HepG2 (cell line): ENCODE measurements around the gene TMEM44. TPM values are rescaled to one million over a fixed set of nuclear protein-coding genes. Genes with fewer than 3 reads are reported as not detected.

Source experiments
- ATAC-seq: fragments of 200-7000 bp; cut with Tn5 transposase; 3 replicates; pipeline ENCODE4 v1.9.1; 2020; ENCODE audit warnings: mild to moderate bottlenecking, moderate library complexity
- BruUV-seq: library from RNA; stranded (reverse); fragments of 400-500 nt; replicated peaks from 2 replicates; lab custom pipeline; 2021; lab: Mats Ljungman, UMichigan
- CTCF ChIA-PET: fragments of 300-600 bp; formaldehyde crosslinking; extraction: SDS; loops from one replicate; lab custom pipeline; 2021; ENCODE audit warnings: low total read pairs, inconsistent platforms, low intra/inter-chr PET ratio; lab: Yijun Ruan, JAX
- POLR2A ChIA-PET: fragments of 350-600 bp; sonication (Branson Sonifier 250); formaldehyde crosslinking; loops from one replicate; lab custom pipeline; 2020; ENCODE audit warnings: antibody characterized with exemption, inconsistent platforms; lab: Yijun Ruan, JAX
- DNase-seq: peaks from one replicate; pipeline ENCODE4 v3.0.0-alpha.2; 2015; ENCODE audit warnings: low spot score
- FAIRE-seq: peaks from 3 replicates; lab custom pipeline; 2011; peaks lifted over from hg19 to GRCh38; lab: Jason Lieb, UNC
- H2AFZ ChIP-seq: one replicate; pipeline ENCODE4 v1.6.1; 2011; ENCODE audit warnings: low read length, inconsistent platforms
- H3K27ac ChIP-seq: fragments of 300-600 bp; 3 replicates; pipeline ENCODE4 v1.8.0; 2011; ENCODE audit warnings: mixed run types, mild to moderate bottlenecking, mixed read lengths, low read length, inconsistent platforms; ENCODE audit not compliant: insufficient read depth; ENCODE audit errors: extremely low read length
- H3K27me3 ChIP-seq, 2 experiments: fragments of 200-600 bp in 1 of 2; 2 replicates in 1 of 2; 3 replicates in 1 of 2; pipeline versions ENCODE4 v1.6.0 to v1.8.0; 2011; ENCODE audit warnings: low read length in 2 of 2, mild to moderate bottlenecking in 2 of 2, moderate library complexity in 2 of 2, inconsistent platforms in 1 of 2; ENCODE audit not compliant: insufficient read depth in 2 of 2, control insufficient read depth in 1 of 2
- H3K36me3 ChIP-seq, 2 experiments: fragments of 200-600 bp in 1 of 2; replicated peaks in 1 of 2; 2 replicates in 1 of 2; 3 replicates in 1 of 2; pipeline versions ENCODE4 v1.5.1 to v1.8.0; 2011; ENCODE audit warnings: low read length in 2 of 2, inconsistent platforms in 1 of 2; ENCODE audit not compliant: insufficient read depth in 2 of 2, control insufficient read depth in 1 of 2
- H3K4me1 ChIP-seq: 2 replicates; pipeline ENCODE4 v1.5.1; 2012; ENCODE audit warnings: low read length, inconsistent platforms; ENCODE audit not compliant: insufficient read depth
- H3K4me2 ChIP-seq: 2 replicates; pipeline ENCODE4 v1.6.0; 2011; ENCODE audit warnings: low read depth, low read length, inconsistent platforms
- H3K4me3 ChIP-seq, 3 experiments: fragments of 200-600 bp in 1 of 3; sonication (generic), shearing (Covaris generic) in 1 of 3; replicated peaks in 1 of 3; 2 replicates each; pipeline ENCODE4 v1.5.1; 2011 to 2016; ENCODE audit warnings: low read length in 3 of 3, inconsistent platforms in 2 of 3, low read depth in 2 of 3, mild to moderate bottlenecking in 2 of 3, control low read depth in 1 of 3, mixed read lengths in 1 of 3; ENCODE audit not compliant: insufficient read depth in 1 of 3
- H3K79me2 ChIP-seq: one replicate; pipeline ENCODE4 v1.6.1; 2011; ENCODE audit warnings: low read length, inconsistent platforms; ENCODE audit not compliant: insufficient read depth
- H3K9ac ChIP-seq: 2 replicates; pipeline ENCODE4 v1.6.0; 2011; ENCODE audit warnings: mild to moderate bottlenecking, low read depth, low read length, inconsistent platforms; ENCODE audit not compliant: insufficient read depth
- H3K9me3 ChIP-seq: 2 replicates; pipeline ENCODE4 v1.5.1; 2012; ENCODE audit warnings: mild to moderate bottlenecking, low read length
- H4K20me1 ChIP-seq: 2 replicates; pipeline ENCODE4 v1.6.0; 2011; ENCODE audit warnings: inconsistent platforms, mild to moderate bottlenecking, low read length, moderate library complexity; ENCODE audit not compliant: insufficient read depth
- CENPT ChIP-seq: sonication (generic); formaldehyde crosslinking; IDR thresholded peaks from 2 replicates; pipeline ENCODE4 v1.8.0; 2022; ENCODE audit warnings: low read depth, mild to moderate bottlenecking, moderate library complexity, missing genetic modification reagents
- DPF2 ChIP-seq: sonication (generic); formaldehyde crosslinking; IDR thresholded peaks from 2 replicates; pipeline ENCODE4 v1.4.0; 2020; ENCODE audit warnings: mild to moderate bottlenecking, low read depth, missing genetic modification reagents, borderline replicate concordance
- FOXP1 ChIP-seq, 2 experiments: fragments of 450-650 bp in 1 of 2; IDR thresholded peaks; 2 replicates each; pipeline ENCODE4 v1.6.1; 2017 to 2018; ENCODE audit warnings: antibody characterized with exemption in 1 of 2
- WIZ ChIP-seq: sonication (generic); formaldehyde crosslinking; IDR thresholded peaks from 2 replicates; pipeline ENCODE4 v1.5.1; 2020; ENCODE audit warnings: mild to moderate bottlenecking, missing genetic modification reagents
- ZBTB38 ChIP-seq: sonication (generic); formaldehyde crosslinking; IDR thresholded peaks from 2 replicates; pipeline ENCODE4 v1.5.1; 2020; ENCODE audit warnings: mild to moderate bottlenecking, missing genetic modification reagents
- ZNF275 ChIP-seq: sonication (generic); formaldehyde crosslinking; IDR thresholded peaks from 2 replicates; pipeline ENCODE4 v1.8.0; 2022; ENCODE audit warnings: missing genetic modification reagents, mild to moderate bottlenecking, inconsistent platforms, borderline replicate concordance
- ZNF280B ChIP-seq: sonication (generic); formaldehyde crosslinking; IDR thresholded peaks from 2 replicates; pipeline ENCODE4 v1.5.0; 2020; ENCODE audit warnings: missing genetic modification reagents, mild to moderate bottlenecking, borderline replicate concordance
- WGBS: methylation state at CpG from one replicate; pipeline ENCODE4 v1.1.6; 2017; ENCODE audit warnings: low lambda C conversion rate; 5-methylcytosine and 5-hydroxymethylcytosine counted together
- in situ Hi-C: cut with HindIII; loops from 2 replicates; pipeline ENCODE4 v1.10.0; 2017; ENCODE audit warnings: low pct_unique_long_range_greater_than_20kb; ENCODE audit not compliant: extremely low pct_ligation_motif_present
- intact Hi-C: fragments of 100-400 bp; cut with micrococcal nuclease; formaldehyde crosslinking; loops from one replicate; pipeline ENCODE4 v1.10.0; 2022; ENCODE audit not compliant: unreplicated experiment
- polyA plus RNA-seq, 8 experiments: library from polyadenylated mRNA; depleted of rRNA in 3 of 8; stranded (reverse) in 7 of 8; unstranded in 1 of 8; fragments of >200 nt; fragmentation: Illumina TruSeq in 4 of 8; extraction: Trizol in 4 of 8; gene quantifications; 2 replicates each; pipeline versions ENCODE4 v1.2.1 to v1.2.3, GENCODE V29; 2011 to 2016; ENCODE audit warnings: low read depth in 4 of 8, missing spikeins in 1 of 8, mixed read lengths in 1 of 8; ENCODE audit not compliant: insufficient read depth in 1 of 8
- total RNA-seq, 5 experiments: library from RNA; depleted of rRNA; stranded (reverse); fragments of >200 nt; fragmentation: Illumina TruSeq; extraction: Trizol; gene quantifications; 2 replicates each; pipeline ENCODE4 v1.2.3, GENCODE V29; 2016; ENCODE audit warnings: low read depth in 1 of 5
- TF ChIP-seq, protein P1 (sequence below): IDR thresholded peaks from 2 replicates; pipeline ENCODE4 v1.6.1; 2012; ENCODE audit warnings: low read depth, low read length, improper control_type of control experiment

TMEM44 gene
- total and polyA plus RNA-seq, 2 of the 13 experiments (the other 11 are each of a cell fraction or from before 2014, with no cell fraction given) = 7.3 to 13.8 TPM

GRCh38 chr3:194620196-194620595, 13.0 kb downstream of the TMEM44 start:
- DNase-seq (no peak), ATAC-seq (no peak), FAIRE-seq (no peak)
- Histone ChIP-seq H2AFZ (no peak overlapping the region), H4K20me1 (no peaks in the 10 kb centered on the region), H3K4me2 (no peak overlapping the region), H3K79me2 (no peaks in the 10 kb centered on the region), H3K9ac (no peak overlapping the region), H3K4me1 (peaks cover 21% of the 10 kb centered on the region), H3K4me3 (no peak overlapping the region), H3K27me3 (no peaks in the 10 kb centered on the region), H3K9me3 (no peaks in the 10 kb centered on the region), H3K27ac (peak overlapping the region; percentile 68), H3K36me3 (no peaks in the 10 kb centered on the region)
- in situ Hi-C loops (no loop called here), intact Hi-C loops (no loop called here)
- no TSS peak for BruUV-seq
- POLR2A ChIA-PET = interaction anchor here (0.7 to 1.9 kb wide), 4 partner anchors 14 to 143 kb away, joined by 3 to 10 read pairs (median 6); partner anchors contain the start of gene TMEM44
- TF ChIP-seq WIZ (CRISPR knock-in tag) = no peak
- WGBS = 94% methylated on average over 7 of the region's 7 CpGs
- CTCF ChIA-PET = no interaction called here

DNA sequence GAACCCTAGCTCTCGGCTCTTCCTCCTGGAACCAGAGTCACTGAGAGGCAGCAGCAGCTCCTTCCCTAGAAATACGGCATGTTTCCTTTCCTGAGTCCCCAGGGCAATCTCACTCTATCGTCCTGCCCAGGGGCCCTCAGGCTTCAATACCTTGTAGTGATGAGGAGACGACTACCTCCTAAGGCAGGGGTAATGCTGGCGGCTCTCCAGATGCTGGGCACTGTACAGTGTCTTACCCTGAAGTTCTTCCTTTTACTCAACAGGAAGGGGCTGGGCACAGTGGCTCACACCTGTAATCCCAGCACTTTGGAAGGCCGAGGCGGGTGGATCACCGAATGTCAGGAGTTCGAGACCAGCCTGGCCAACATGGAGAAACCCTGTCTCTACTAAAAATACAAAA, 13.5 kb downstream of the TMEM44 start:
- Histone ChIP-seq H3K4me1 (peaks cover 21% of the 10 kb centered on the region), H3K9ac (no peak overlapping the region), H4K20me1 (no peaks in the 10 kb centered on the region), H3K4me2 (no peak overlapping the region), H3K9me3 (no peaks in the 10 kb centered on the region), H3K4me3 (no peak overlapping the region), H3K27ac (no peak overlapping the region), H3K27me3 (no peaks in the 10 kb centered on the region), H3K79me2 (no peaks in the 10 kb centered on the region), H2AFZ (no peak overlapping the region), H3K36me3 (no peaks in the 10 kb centered on the region)
- ATAC-seq = no peak
- FAIRE-seq = no peak
- no peak for DNase-seq
- no peak for TF ChIP-seq ZBTB38 (CRISPR knock-in tag)
- no peak for TF ChIP-seq ZNF275
- TF ChIP-seq ZNF280B (CRISPR knock-in tag) = no peak
- TF ChIP-seq CENPT (CRISPR knock-in tag) = no peak
- TF ChIP-seq FOXP1 (IDR thresholded peaks at IDR 0.05) = no peak
- no peak for TF ChIP-seq FOXP1 (CRISPR knock-in tag; IDR thresholded peaks at IDR 0.05)
- TF ChIP-seq DPF2 = no peak
- TF ChIP-seq, protein P1, sequence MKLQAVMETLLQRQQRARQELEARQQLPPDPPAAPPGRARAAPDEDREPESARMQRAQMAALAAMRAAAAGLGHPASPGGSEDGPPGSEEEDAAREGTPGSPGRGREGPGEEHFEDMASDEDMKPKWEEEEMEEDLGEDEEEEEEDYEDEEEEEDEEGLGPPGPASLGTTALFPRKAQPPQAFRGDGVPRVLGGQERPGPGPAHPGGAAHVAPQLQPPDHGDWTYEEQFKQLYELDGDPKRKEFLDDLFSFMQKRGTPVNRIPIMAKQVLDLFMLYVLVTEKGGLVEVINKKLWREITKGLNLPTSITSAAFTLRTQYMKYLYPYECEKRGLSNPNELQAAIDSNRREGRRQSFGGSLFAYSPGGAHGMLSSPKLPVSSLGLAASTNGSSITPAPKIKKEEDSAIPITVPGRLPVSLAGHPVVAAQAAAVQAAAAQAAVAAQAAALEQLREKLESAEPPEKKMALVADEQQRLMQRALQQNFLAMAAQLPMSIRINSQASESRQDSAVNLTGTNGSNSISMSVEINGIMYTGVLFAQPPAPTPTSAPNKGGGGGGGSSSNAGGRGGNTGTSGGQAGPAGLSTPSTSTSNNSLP = no peak
- in situ Hi-C loops = no loop called here
- ChIA-PET POLR2A (no interaction called here), CTCF (no interaction called here)
- intact Hi-C loops = no loop called here
- no TSS peak for BruUV-seq
- 94% methylated on average over 9 of the region's 9 CpGs for WGBS
